ENCODE measurements around the gene UBE2J2.

- no peak for TF ChIP-seq EZH2 (IDR thresholded peaks at IDR 0.05; ENCODE audit: insufficient read depth, poor library complexity, severe bottlenecking)
- TF ChIP-seq EZH2phosphoT487 (IDR thresholded peaks at IDR 0.05; ENCODE audit: insufficient read depth, low read depth), result no peak
Measured at GRCh38 chr1:1305300-1306069, 31.8 kb upstream of the UBE2J2 start.
